Measurements from ENCODE around the gene SGCB. TPM values are rescaled to one million over a fixed set of nuclear protein-coding genes. Genes with fewer than 3 reads are reported as not detected.

SGCB gene
- polyA plus RNA-seq, 2 of the 4 experiments (the other 2 are of a cell fraction): 20.9 to 25.1 TPM

DNA sequence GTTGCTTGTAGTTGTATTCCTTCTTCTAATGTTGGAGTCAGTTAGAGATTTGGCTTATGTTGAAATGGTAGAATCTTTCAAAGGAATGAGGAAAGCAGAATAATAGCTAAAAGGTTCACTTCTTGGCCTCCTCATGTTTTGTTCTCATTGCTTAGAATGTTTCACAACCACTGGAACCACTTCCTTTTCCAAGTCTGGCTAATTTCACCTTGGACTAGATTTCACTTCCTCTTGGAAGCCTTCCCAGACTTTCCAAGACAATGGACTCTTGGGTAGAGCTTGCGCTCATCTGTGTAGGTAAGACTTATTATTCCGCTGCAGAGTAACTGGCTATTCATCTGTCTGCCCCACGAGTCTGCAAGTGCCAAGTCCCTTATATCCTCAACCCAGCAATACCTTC is 21.3 kb upstream of the SGCB start:
- no peak for FAIRE-seq

DNA sequence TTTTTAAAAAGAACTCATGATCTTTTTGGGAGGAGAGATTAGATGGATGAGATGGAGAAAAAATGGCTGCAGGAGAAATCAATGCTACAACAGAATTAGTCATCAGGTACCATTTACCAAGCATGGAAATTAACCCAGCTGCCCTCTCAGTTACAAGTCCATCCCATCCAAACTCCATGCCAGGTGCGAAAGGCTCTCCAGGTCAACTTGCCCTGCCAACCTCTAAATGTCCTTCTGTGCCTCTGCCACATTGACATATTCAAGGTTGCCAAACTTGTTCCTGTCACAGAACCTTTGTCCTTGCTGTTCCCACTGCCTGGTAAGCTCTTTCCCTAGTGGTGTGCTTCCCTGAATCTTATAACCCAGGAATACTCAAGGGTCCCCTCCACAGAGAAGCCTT is 20.2 kb upstream of the SGCB start:
- FAIRE-seq: no peak
- ChIA-PET CTCF (no interaction called here), POLR2A (no interaction called here)

More for the DNA sequence above, 21.3 kb upstream of the SGCB start:
- 66% methylated on average over 3 of the region's 3 CpGs for WGBS (ENCODE audit: missing lambda C conversion rate)
- Histone ChIP-seq H3K4me1 (no peaks in the 10 kb centered on the region), H3K4me2 (no peak overlapping the region), H3K27ac (no peak overlapping the region), H3K9me3 (no peaks in the 10 kb centered on the region), H3K4me3 (no peak overlapping the region)
- DNase-seq (ENCODE audit: low read depth in 1 of 2, low spot score in 1 of 2): peak in 1 of 2 experiments; percentile 5
- ATAC-seq: no peak
- POLR2A ChIA-PET: no interaction called here
- TF ChIP-seq, protein P1, sequence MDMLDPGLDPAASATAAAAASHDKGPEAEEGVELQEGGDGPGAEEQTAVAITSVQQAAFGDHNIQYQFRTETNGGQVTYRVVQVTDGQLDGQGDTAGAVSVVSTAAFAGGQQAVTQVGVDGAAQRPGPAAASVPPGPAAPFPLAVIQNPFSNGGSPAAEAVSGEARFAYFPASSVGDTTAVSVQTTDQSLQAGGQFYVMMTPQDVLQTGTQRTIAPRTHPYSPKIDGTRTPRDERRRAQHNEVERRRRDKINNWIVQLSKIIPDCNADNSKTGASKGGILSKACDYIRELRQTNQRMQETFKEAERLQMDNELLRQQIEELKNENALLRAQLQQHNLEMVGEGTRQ (IDR thresholded peaks at IDR 0.05): no peak
- TF ChIP-seq, protein P2, sequence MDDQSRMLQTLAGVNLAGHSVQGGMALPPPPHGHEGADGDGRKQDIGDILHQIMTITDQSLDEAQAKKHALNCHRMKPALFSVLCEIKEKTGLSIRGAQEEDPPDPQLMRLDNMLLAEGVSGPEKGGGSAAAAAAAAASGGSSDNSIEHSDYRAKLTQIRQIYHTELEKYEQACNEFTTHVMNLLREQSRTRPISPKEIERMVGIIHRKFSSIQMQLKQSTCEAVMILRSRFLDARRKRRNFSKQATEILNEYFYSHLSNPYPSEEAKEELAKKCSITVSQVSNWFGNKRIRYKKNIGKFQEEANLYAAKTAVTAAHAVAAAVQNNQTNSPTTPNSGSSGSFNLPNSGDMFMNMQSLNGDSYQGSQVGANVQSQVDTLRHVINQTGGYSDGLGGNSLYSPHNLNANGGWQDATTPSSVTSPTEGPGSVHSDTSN (IDR thresholded peaks at IDR 0.05): no peak
- TF ChIP-seq ATOH8 (CRISPR knock-in tag; IDR thresholded peaks at IDR 0.05; ENCODE audit: low read depth) (no peak), HOXB13 (CRISPR knock-in tag; IDR thresholded peaks at IDR 0.05; ENCODE audit: low read depth) (no peak), KDM1A (IDR thresholded peaks at IDR 0.05; ENCODE audit: low read depth) (no peak), HES2 (IDR thresholded peaks at IDR 0.05) (no peak), E2F6 (IDR thresholded peaks at IDR 0.05; ENCODE audit: borderline replicate concordance, low read depth) (no peak), EHMT2 (IDR thresholded peaks at IDR 0.05; ENCODE audit: low read depth) (no peak), CBX2 (IDR thresholded peaks at IDR 0.05; ENCODE audit: borderline replicate concordance, low read depth) (no peak), RNF2 (IDR thresholded peaks at IDR 0.05; ENCODE audit: borderline replicate concordance, low read depth) (no peak), BHLHE40 (IDR thresholded peaks at IDR 0.05; ENCODE audit: low read depth, low read length) (no peak), SREBF2 (IDR thresholded peaks at IDR 0.05) (no peak), FOSL2 (IDR thresholded peaks at IDR 0.05) (no peak), FOSL2 (CRISPR knock-in tag; IDR thresholded peaks at IDR 0.05) (no peak)
- TF ChIP-seq, protein P3, sequence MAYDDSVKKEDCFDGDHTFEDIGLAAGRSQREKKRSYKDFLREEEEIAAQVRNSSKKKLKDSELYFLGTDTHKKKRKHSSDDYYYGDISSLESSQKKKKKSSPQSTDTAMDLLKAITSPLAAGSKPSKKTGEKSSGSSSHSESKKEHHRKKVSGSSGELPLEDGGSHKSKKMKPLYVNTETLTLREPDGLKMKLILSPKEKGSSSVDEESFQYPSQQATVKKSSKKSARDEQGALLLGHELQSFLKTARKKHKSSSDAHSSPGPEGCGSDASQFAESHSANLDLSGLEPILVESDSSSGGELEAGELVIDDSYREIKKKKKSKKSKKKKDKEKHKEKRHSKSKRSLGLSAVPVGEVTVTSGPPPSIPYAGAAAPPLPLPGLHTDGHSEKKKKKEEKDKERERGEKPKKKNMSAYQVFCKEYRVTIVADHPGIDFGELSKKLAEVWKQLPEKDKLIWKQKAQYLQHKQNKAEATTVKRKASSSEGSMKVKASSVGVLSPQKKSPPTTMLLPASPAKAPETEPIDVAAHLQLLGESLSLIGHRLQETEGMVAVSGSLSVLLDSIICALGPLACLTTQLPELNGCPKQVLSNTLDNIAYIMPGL (CRISPR knock-in tag; IDR thresholded peaks at IDR 0.05; ENCODE audit: borderline replicate concordance): no peak
- TF ChIP-seq, protein P4, sequence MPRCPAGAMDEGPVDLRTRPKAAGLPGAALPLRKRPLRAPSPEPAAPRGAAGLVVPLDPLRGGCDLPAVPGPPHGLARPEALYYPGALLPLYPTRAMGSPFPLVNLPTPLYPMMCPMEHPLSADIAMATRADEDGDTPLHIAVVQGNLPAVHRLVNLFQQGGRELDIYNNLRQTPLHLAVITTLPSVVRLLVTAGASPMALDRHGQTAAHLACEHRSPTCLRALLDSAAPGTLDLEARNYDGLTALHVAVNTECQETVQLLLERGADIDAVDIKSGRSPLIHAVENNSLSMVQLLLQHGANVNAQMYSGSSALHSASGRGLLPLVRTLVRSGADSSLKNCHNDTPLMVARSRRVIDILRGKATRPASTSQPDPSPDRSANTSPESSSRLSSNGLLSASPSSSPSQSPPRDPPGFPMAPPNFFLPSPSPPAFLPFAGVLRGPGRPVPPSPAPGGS (IDR thresholded peaks at IDR 0.05): no peak
- CTCF ChIA-PET: no interaction called here

More for the DNA sequence above, 20.2 kb upstream of the SGCB start:
- TF ChIP-seq NPAS2 (CRISPR knock-in tag; IDR thresholded peaks at IDR 0.05; ENCODE audit: borderline replicate concordance) (no peak), CBX8 (IDR thresholded peaks at IDR 0.05) (no peak), HOXB13 (CRISPR knock-in tag; IDR thresholded peaks at IDR 0.05; ENCODE audit: low read depth) (no peak), EHMT2 (IDR thresholded peaks at IDR 0.05; ENCODE audit: low read depth) (no peak)
- 82% methylated on average over 1 of the region's 1 CpG for WGBS (ENCODE audit: missing lambda C conversion rate)
- no peak overlapping the region for H3K27ac ChIP-seq
- no peaks in the 10 kb centered on the region for H3K9me3 ChIP-seq
- ATAC-seq (no peak), DNase-seq (ENCODE audit: low read depth in 1 of 2, low spot score in 1 of 2) (no peak)
- no peak overlapping the region for H3K4me2 ChIP-seq
- no peaks in the 10 kb centered on the region for H3K4me1 ChIP-seq
- H3K4me3 ChIP-seq: no peak overlapping the region
